GM18870 (cell line): ENCODE data around the gene TMEM86A.
"Not testable (repeated sequence)": the region's sequence is repeated elsewhere in the genome, so short reads cannot be mapped to it uniquely, and the experiment has no call there.

Experiments
- ATAC-seq: cut with Tn5 transposase; IDR thresholded peaks from one replicate; pipeline ENCODE4 v1.9.1; 2021; ENCODE audit warnings: moderate library complexity; ENCODE audit not compliant: unreplicated experiment

Gene TMEM86A

GRCh38 chr11:18698341-18699268, at the start of gene TMEM86A:
Gene TMEM86A, plus strand, starts transcription at chr11:18698779. Its CDS starts 108 bp downstream, at chr11:18698887.
- ATAC-seq, result peak; percentile 66

- no peak for ATAC-seq
Observed at GRCh38 chr11:18650353-18650752, 48.2 kb upstream of the TMEM86A start.

- no peak for ATAC-seq
Observed at GRCh38 chr11:18650859-18651557, 47.6 kb upstream of the TMEM86A start.

GRCh38 chr11:18657673-18658072, 40.9 kb upstream of the TMEM86A start:
- no peak for ATAC-seq

- not testable (repeated sequence) for ATAC-seq
Observed at GRCh38 chr11:18665353-18665872, 33.2 kb upstream of the TMEM86A start.

GRCh38 chr11:18668131-18668530, 30.4 kb upstream of the TMEM86A start:
- ATAC-seq, result no peak

- no peak for ATAC-seq
Observed at GRCh38 chr11:18669219-18669596, 29.4 kb upstream of the TMEM86A start.

GRCh38 chr11:18669711-18670110, 28.9 kb upstream of the TMEM86A start:
- no peak for ATAC-seq

- ATAC-seq, result no peak
Observed at GRCh38 chr11:18671246-18671645, 27.3 kb upstream of the TMEM86A start.

GRCh38 chr11:18672209-18672608, 26.4 kb upstream of the TMEM86A start:
- ATAC-seq, result not testable (repeated sequence)

- no peak for ATAC-seq
Observed at GRCh38 chr11:18676803-18677202, 21.8 kb upstream of the TMEM86A start.

- no peak for ATAC-seq
Observed at GRCh38 chr11:18677560-18677959, 21.0 kb upstream of the TMEM86A start.

GRCh38 chr11:18681949-18682348, 16.6 kb upstream of the TMEM86A start:
- not testable (repeated sequence) for ATAC-seq

- ATAC-seq, result no peak
Observed at GRCh38 chr11:18682466-18682865, 16.1 kb upstream of the TMEM86A start.

- ATAC-seq, result no peak
Observed at GRCh38 chr11:18684267-18684666, 14.3 kb upstream of the TMEM86A start.

GRCh38 chr11:18691467-18692140, 7.0 kb upstream of the TMEM86A start:
- not testable (repeated sequence) for ATAC-seq

GRCh38 chr11:18692941-18693760, 5.4 kb upstream of the TMEM86A start:
- no peak for ATAC-seq

GRCh38 chr11:18696638-18697225, 1.8 kb upstream of the TMEM86A start:
- ATAC-seq, result no peak

- ATAC-seq, result no peak
Observed at GRCh38 chr11:18697576-18697975, 1.0 kb upstream of the TMEM86A start.

- ATAC-seq, result no peak
Observed at GRCh38 chr11:18699269-18699596, 654 bp downstream of the TMEM86A start.
